ENCODE results near the gene OR51G2.
"Not testable (repeated sequence)": the region's sequence is repeated elsewhere in the genome, so short reads cannot be mapped to it uniquely, and the experiment has no call there.

Gene OR51G2

DNA sequence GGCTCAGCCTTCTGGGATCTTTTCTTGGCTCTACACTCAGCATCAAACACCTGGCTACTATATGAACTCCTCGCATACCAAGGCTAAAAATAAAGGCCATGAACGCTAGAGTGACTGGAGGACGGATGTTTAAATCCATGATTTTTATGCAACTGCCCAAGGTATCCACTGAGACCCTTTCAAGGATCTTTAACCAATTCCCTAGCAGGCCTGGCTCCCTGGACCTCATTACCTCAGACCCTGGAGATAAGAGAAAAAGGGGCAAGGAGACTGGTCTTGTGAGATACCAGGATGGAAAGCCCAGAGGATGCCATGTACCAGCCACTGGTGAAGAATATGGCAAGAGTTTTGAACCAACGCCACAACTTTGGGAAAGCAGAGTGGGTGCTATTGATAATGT is at the start of gene OR51G2:
Gene OR51G2, minus strand, starts transcription at position 101 of the 400 bp plus-strand sequence. CDS start 3,687 bp downstream, outside the sequence.
- no peaks in the 10 kb centered on the region for H3K9me3 ChIP-seq (ENCODE audit: control insufficient read depth in 2 of 2, low read length in 2 of 2)
- H3K27ac ChIP-seq (ENCODE audit: low read length), result no peak within 1 kb of the TSS
- H3K4me1 ChIP-seq (ENCODE audit: control insufficient read depth, insufficient read depth, low read length), result no peaks in the 10 kb centered on the region
- no peaks in the 10 kb centered on the region for H3K27me3 ChIP-seq (ENCODE audit: control insufficient read depth in 1 of 2, insufficient read depth in 2 of 2, low read length in 2 of 2)
- H3K9ac ChIP-seq (ENCODE audit: low read length in 2 of 2), result no peak within 1 kb of the TSS
- no peak within 1 kb of the TSS for H3K4me3 ChIP-seq (ENCODE audit: low read length in 2 of 2)
- H3K36me3 ChIP-seq (ENCODE audit: control insufficient read depth in 2 of 2, insufficient read depth in 2 of 2, low read length in 2 of 2), result no peaks in the 10 kb centered on the region

GRCh38 chr11:4962816-4963215 is 43.7 kb upstream of the OR51G2 start:
- no peaks in the 10 kb centered on the region for H3K36me3 ChIP-seq (ENCODE audit: control insufficient read depth in 2 of 2, insufficient read depth in 2 of 2, low read length in 2 of 2)
- peaks cover 0 to 3% of the 10 kb centered on the region in 2 donors for H3K9me3 ChIP-seq (ENCODE audit: control insufficient read depth in 2 of 2, low read length in 2 of 2)
- H3K27ac ChIP-seq (ENCODE audit: low read length), result no peak overlapping the region
- no peaks in the 10 kb centered on the region for H3K4me1 ChIP-seq (ENCODE audit: control insufficient read depth, insufficient read depth, low read length)
- no peak overlapping the region for H3K4me3 ChIP-seq (ENCODE audit: low read length in 2 of 2)
- H3K27me3 ChIP-seq (ENCODE audit: control insufficient read depth in 1 of 2, insufficient read depth in 2 of 2, low read length in 2 of 2), result no peaks in the 10 kb centered on the region
- no peak overlapping the region for H3K9ac ChIP-seq (ENCODE audit: low read length in 2 of 2)

GRCh38 chr11:4960877-4961276 is 41.7 kb upstream of the OR51G2 start:
- Histone ChIP-seq H3K9me3 (ENCODE audit: control insufficient read depth in 2 of 2, low read length in 2 of 2) (peaks cover 0 to 3% of the 10 kb centered on the region in 2 donors), H3K36me3 (ENCODE audit: control insufficient read depth in 2 of 2, insufficient read depth in 2 of 2, low read length in 2 of 2) (no peaks in the 10 kb centered on the region), H3K27ac (ENCODE audit: low read length) (no peak overlapping the region), H3K4me3 (ENCODE audit: low read length in 2 of 2) (no peak overlapping the region), H3K4me1 (ENCODE audit: control insufficient read depth, insufficient read depth, low read length) (no peaks in the 10 kb centered on the region), H3K27me3 (ENCODE audit: control insufficient read depth in 1 of 2, insufficient read depth in 2 of 2, low read length in 2 of 2) (no peaks in the 10 kb centered on the region), H3K9ac (ENCODE audit: low read length in 2 of 2) (no peak overlapping the region)

GRCh38 chr11:4957396-4957795 is 38.2 kb upstream of the OR51G2 start:
- no peak overlapping the region for H3K4me3 ChIP-seq (ENCODE audit: low read length in 2 of 2)
- H3K4me1 ChIP-seq (ENCODE audit: control insufficient read depth, insufficient read depth, low read length), result no peaks in the 10 kb centered on the region
- H3K27ac ChIP-seq (ENCODE audit: low read length), result no peak overlapping the region
- H3K36me3 ChIP-seq (ENCODE audit: control insufficient read depth in 2 of 2, insufficient read depth in 2 of 2, low read length in 2 of 2), result no peaks in the 10 kb centered on the region
- H3K9me3 ChIP-seq (ENCODE audit: control insufficient read depth in 2 of 2, low read length in 2 of 2), result no peaks in the 10 kb centered on the region
- H3K27me3 ChIP-seq (ENCODE audit: control insufficient read depth in 1 of 2, insufficient read depth in 2 of 2, low read length in 2 of 2), result no peaks in the 10 kb centered on the region
- no peak overlapping the region for H3K9ac ChIP-seq (ENCODE audit: low read length in 2 of 2)

- not testable (repeated sequence) for H3K4me3 ChIP-seq (ENCODE audit: low read length in 2 of 2); H3K9ac ChIP-seq (ENCODE audit: low read length in 2 of 2); H3K4me1 ChIP-seq (ENCODE audit: control insufficient read depth, insufficient read depth, low read length); H3K9me3 ChIP-seq (ENCODE audit: control insufficient read depth in 2 of 2, low read length in 2 of 2); H3K27me3 ChIP-seq (ENCODE audit: control insufficient read depth in 1 of 2, insufficient read depth in 2 of 2, low read length in 2 of 2); H3K36me3 ChIP-seq (ENCODE audit: control insufficient read depth in 2 of 2, insufficient read depth in 2 of 2, low read length in 2 of 2); H3K27ac ChIP-seq (ENCODE audit: low read length)
Measured at GRCh38 chr11:4955613-4956012, 36.5 kb upstream of the OR51G2 start, which contains the start of gene OR51A2. Gene OR51A2, minus strand, starts transcription at chr11:4955713. Its CDS starts 0 bp downstream, at chr11:4955713.

DNA sequence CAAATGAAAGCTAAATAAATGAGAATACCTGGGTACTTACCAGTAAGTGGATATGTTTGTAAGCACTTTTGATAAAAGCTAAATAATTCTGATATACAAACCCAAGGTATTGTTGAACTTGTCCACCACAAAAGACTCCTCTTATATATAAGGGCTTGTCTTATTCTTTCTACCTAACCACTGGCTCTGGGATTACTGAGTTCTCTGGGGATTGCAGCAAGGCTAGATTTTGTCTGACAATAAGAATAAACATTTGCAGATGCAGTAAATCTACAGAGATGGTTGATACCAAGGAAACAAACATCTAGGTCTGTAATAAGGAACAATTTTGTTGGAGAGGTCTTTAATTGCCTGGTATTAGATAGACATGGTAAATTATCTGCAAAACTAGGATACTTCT is 28.4 kb upstream of the OR51G2 start, which contains the start of gene OR51A4:
Gene OR51A4, minus strand, starts transcription at position 101 of the 400 bp plus-strand sequence. CDS start 505 bp downstream, outside the sequence.
- no peak within 1 kb of the TSS for H3K27ac ChIP-seq (ENCODE audit: low read length)
- no peaks in the 10 kb centered on the region for H3K27me3 ChIP-seq (ENCODE audit: control insufficient read depth in 1 of 2, insufficient read depth in 2 of 2, low read length in 2 of 2)
- H3K36me3 ChIP-seq (ENCODE audit: control insufficient read depth in 2 of 2, insufficient read depth in 2 of 2, low read length in 2 of 2), result no peaks in the 10 kb centered on the region
- H3K9me3 ChIP-seq (ENCODE audit: control insufficient read depth in 2 of 2, low read length in 2 of 2), result no peaks in the 10 kb centered on the region
- no peak within 1 kb of the TSS for H3K9ac ChIP-seq (ENCODE audit: low read length in 2 of 2)
- no peak within 1 kb of the TSS for H3K4me3 ChIP-seq (ENCODE audit: low read length in 2 of 2)
- H3K4me1 ChIP-seq (ENCODE audit: control insufficient read depth, insufficient read depth, low read length), result no peaks in the 10 kb centered on the region

DNA sequence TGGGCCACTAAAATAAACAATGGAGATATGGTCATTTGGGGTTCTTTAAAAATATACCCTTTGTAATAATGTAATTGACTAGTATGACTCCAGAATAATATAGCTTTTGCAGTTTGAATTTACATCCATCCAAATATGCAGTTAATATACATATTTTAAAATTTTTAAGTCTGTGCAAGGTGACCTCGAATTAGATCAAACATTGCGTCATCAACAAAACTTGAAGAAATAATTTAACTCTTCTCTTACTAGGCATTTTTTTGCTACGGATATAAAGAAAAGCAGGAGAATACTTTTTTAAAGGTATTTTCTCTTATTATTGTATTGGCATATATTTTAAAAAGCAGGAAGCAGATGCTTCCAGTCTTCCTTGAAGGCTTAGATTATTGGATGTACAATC is 17.6 kb upstream of the OR51G2 start:
- Histone ChIP-seq H3K4me1 (ENCODE audit: control insufficient read depth, insufficient read depth, low read length) (no peaks in the 10 kb centered on the region), H3K4me3 (ENCODE audit: low read length in 2 of 2) (no peak overlapping the region), H3K27me3 (ENCODE audit: control insufficient read depth in 1 of 2, insufficient read depth in 2 of 2, low read length in 2 of 2) (no peaks in the 10 kb centered on the region), H3K9ac (ENCODE audit: low read length in 2 of 2) (no peak overlapping the region), H3K36me3 (ENCODE audit: control insufficient read depth in 2 of 2, insufficient read depth in 2 of 2, low read length in 2 of 2) (no peaks in the 10 kb centered on the region), H3K27ac (ENCODE audit: low read length) (no peak overlapping the region), H3K9me3 (ENCODE audit: control insufficient read depth in 2 of 2, low read length in 2 of 2) (no peaks in the 10 kb centered on the region)

- no peaks in the 10 kb centered on the region for H3K36me3 ChIP-seq (ENCODE audit: control insufficient read depth in 2 of 2, insufficient read depth in 2 of 2, low read length in 2 of 2)
- H3K27ac ChIP-seq (ENCODE audit: low read length), result no peak overlapping the region
- no peaks in the 10 kb centered on the region for H3K9me3 ChIP-seq (ENCODE audit: control insufficient read depth in 2 of 2, low read length in 2 of 2)
- H3K4me3 ChIP-seq (ENCODE audit: low read length in 2 of 2), result no peak overlapping the region
- no peaks in the 10 kb centered on the region for H3K27me3 ChIP-seq (ENCODE audit: control insufficient read depth in 1 of 2, insufficient read depth in 2 of 2, low read length in 2 of 2)
- no peaks in the 10 kb centered on the region for H3K4me1 ChIP-seq (ENCODE audit: control insufficient read depth, insufficient read depth, low read length)
- H3K9ac ChIP-seq (ENCODE audit: low read length in 2 of 2), result no peak overlapping the region
Measured at GRCh38 chr11:4932751-4933150, 13.6 kb upstream of the OR51G2 start.

DNA sequence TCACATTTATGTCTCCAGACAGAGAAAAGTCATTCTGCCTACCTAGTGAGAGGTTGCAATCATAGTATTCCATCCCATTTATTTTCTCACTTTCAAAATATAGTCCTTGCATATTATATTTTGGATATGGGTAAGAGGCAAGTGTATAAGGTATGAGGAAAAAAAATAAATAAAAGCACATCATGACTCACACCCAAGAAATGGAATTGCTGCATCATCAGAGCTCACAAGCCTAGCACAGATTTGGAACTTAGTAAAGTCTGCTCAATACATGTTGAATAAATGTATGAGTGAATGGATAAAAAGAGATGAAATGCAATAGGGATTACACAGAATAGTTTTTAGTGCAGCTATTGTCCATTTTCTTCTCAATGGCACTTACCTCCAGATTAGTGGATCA is 7.5 kb upstream of the OR51G2 start:
- no peak overlapping the region for H3K9ac ChIP-seq (ENCODE audit: low read length in 2 of 2)
- no peaks in the 10 kb centered on the region for H3K27me3 ChIP-seq (ENCODE audit: control insufficient read depth in 1 of 2, insufficient read depth in 2 of 2, low read length in 2 of 2)
- no peaks in the 10 kb centered on the region for H3K36me3 ChIP-seq (ENCODE audit: control insufficient read depth in 2 of 2, insufficient read depth in 2 of 2, low read length in 2 of 2)
- H3K9me3 ChIP-seq (ENCODE audit: control insufficient read depth in 2 of 2, low read length in 2 of 2), result no peaks in the 10 kb centered on the region
- H3K27ac ChIP-seq (ENCODE audit: low read length), result no peak overlapping the region
- no peaks in the 10 kb centered on the region for H3K4me1 ChIP-seq (ENCODE audit: control insufficient read depth, insufficient read depth, low read length)
- H3K4me3 ChIP-seq (ENCODE audit: low read length in 2 of 2), result no peak overlapping the region

DNA sequence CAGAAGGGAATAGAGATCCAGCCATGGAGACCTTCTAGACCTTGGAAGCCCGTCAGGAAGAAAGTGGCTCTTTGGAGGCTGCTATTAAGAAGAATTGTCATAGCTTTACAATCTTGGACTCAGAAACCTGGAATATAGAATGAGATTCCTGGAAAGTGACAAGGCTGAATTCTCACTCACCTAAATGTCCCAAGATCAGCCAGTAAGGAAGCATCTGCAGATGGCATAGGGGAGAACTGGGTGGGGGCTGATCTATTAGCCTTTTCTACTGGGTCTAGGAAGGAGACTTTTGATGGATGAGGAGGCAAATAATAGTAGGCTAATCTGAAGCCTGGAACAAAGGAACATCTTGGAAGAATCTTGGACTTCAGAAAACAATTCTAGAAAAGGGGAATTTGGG is 5.1 kb upstream of the OR51G2 start, which contains the start of gene OR51G1:
Gene OR51G1, minus strand, starts transcription at position 101 of the 400 bp plus-strand sequence. Its CDS starts 0 bp downstream, at position 101.
- no peaks in the 10 kb centered on the region for H3K9me3 ChIP-seq (ENCODE audit: control insufficient read depth in 2 of 2, low read length in 2 of 2)
- no peak within 1 kb of the TSS for H3K27ac ChIP-seq (ENCODE audit: low read length)
- no peak within 1 kb of the TSS for H3K9ac ChIP-seq (ENCODE audit: low read length in 2 of 2)

GRCh38 chr11:4922304-4922703 is 3.2 kb upstream of the OR51G2 start:
- Histone ChIP-seq H3K27me3 (ENCODE audit: control insufficient read depth in 1 of 2, insufficient read depth in 2 of 2, low read length in 2 of 2) (no peaks in the 10 kb centered on the region), H3K36me3 (ENCODE audit: control insufficient read depth in 2 of 2, insufficient read depth in 2 of 2, low read length in 2 of 2) (no peaks in the 10 kb centered on the region), H3K9ac (ENCODE audit: low read length in 2 of 2) (no peak overlapping the region), H3K4me3 (ENCODE audit: low read length in 2 of 2) (no peak overlapping the region), H3K27ac (ENCODE audit: low read length) (no peak overlapping the region), H3K4me1 (ENCODE audit: control insufficient read depth, insufficient read depth, low read length) (no peaks in the 10 kb centered on the region), H3K9me3 (ENCODE audit: control insufficient read depth in 2 of 2, low read length in 2 of 2) (no peaks in the 10 kb centered on the region)

More for the DNA sequence above, 5.1 kb upstream of the OR51G2 start, which contains the start of gene OR51G1:
- no peaks in the 10 kb centered on the region for H3K36me3 ChIP-seq (ENCODE audit: control insufficient read depth in 2 of 2, insufficient read depth in 2 of 2, low read length in 2 of 2)
- H3K4me1 ChIP-seq (ENCODE audit: control insufficient read depth, insufficient read depth, low read length), result no peaks in the 10 kb centered on the region
- H3K27me3 ChIP-seq (ENCODE audit: control insufficient read depth in 1 of 2, insufficient read depth in 2 of 2, low read length in 2 of 2), result no peaks in the 10 kb centered on the region
- no peak within 1 kb of the TSS for H3K4me3 ChIP-seq (ENCODE audit: low read length in 2 of 2)

All from stomach smooth muscle (tissue), 2 donors.